KG1 (cell line): ENCODE measurements around the gene EEF1G.
A peak's percentile ranks its signal among the peaks of the same experiment; 100 is the strongest.
"Not testable (repeated sequence)": the region's sequence is repeated elsewhere in the genome, so short reads cannot be mapped to it uniquely, and the experiment has no call there.

ENCODE experiments used
- DNase-seq: peaks from one replicate; lab custom pipeline; 2025; lab: John Stamatoyannopoulos, UW

EEF1G gene

GRCh38 chr11:62573592-62574362 is at the start of gene EEF1G:
Gene EEF1G (minus strand): TSS chr11:62573891. CDS start chr11:62573842, 49 bp downstream.
- DNase-seq = peak; percentile 100

- no peak for DNase-seq
Measured at GRCh38 chr11:62622476-62623089, 48.9 kb upstream of the EEF1G start.

- peak; percentile 87 for DNase-seq
Measured at GRCh38 chr11:62621567-62622470, 48.1 kb upstream of the EEF1G start, which contains the start of gene B3GAT3. Gene B3GAT3 (minus strand): TSS chr11:62621986. CDS start chr11:62621947, 39 bp downstream.

GRCh38 chr11:62621027-62621566 is 47.4 kb upstream of the EEF1G start:
- no peak for DNase-seq

- DNase-seq = not testable (repeated sequence)
Measured at GRCh38 chr11:62616957-62617356, 43.3 kb upstream of the EEF1G start.

GRCh38 chr11:62615521-62615920 is 41.8 kb upstream of the EEF1G start:
- DNase-seq = no peak

GRCh38 chr11:62614275-62614674 is 40.6 kb upstream of the EEF1G start:
- no peak for DNase-seq

- no peak for DNase-seq
Measured at GRCh38 chr11:62613291-62613778, 39.6 kb upstream of the EEF1G start.

GRCh38 chr11:62612366-62613290 is 38.9 kb upstream of the EEF1G start, which contains the start of the genes EML3 and ROM1:
Gene EML3 (minus strand): TSS chr11:62612775. CDS start chr11:62612457, 318 bp downstream.
Gene ROM1 (plus strand): TSS chr11:62613257. CDS start chr11:62613282, 25 bp downstream.
- DNase-seq = peak; percentile 87

- DNase-seq = peak; percentile 78
Measured at GRCh38 chr11:62611705-62612365, 38.1 kb upstream of the EEF1G start.

- no peak for DNase-seq
Measured at GRCh38 chr11:62610814-62611704, 37.4 kb upstream of the EEF1G start.

- no peak for DNase-seq
Measured at GRCh38 chr11:62610403-62610802, 36.7 kb upstream of the EEF1G start.

- DNase-seq = no peak
Measured at GRCh38 chr11:62608776-62609175, 35.1 kb upstream of the EEF1G start.

GRCh38 chr11:62607714-62608113 is 34.0 kb upstream of the EEF1G start:
- no peak for DNase-seq

- no peak for DNase-seq
Measured at GRCh38 chr11:62605902-62606301, 32.2 kb upstream of the EEF1G start.

GRCh38 chr11:62605467-62605866 is 31.8 kb upstream of the EEF1G start:
- DNase-seq = no peak

- DNase-seq = no peak
Measured at GRCh38 chr11:62604460-62605120, 30.9 kb upstream of the EEF1G start.

GRCh38 chr11:62603776-62604299 is 30.1 kb upstream of the EEF1G start:
- DNase-seq = no peak
